GM21528 (cell line): ENCODE results near the gene IL12RB2.
A peak's percentile ranks its signal among the peaks of the same experiment; 100 is the strongest.
"Not testable (repeated sequence)": the region's sequence is repeated elsewhere in the genome, so short reads cannot be mapped to it uniquely, and the experiment has no call there.

ENCODE experiments used
- ATAC-seq: cut with Tn5 transposase; IDR thresholded peaks from one replicate; pipeline ENCODE4 v1.9.1; 2021; ENCODE audit warnings: mild to moderate bottlenecking, moderate library complexity; ENCODE audit not compliant: unreplicated experiment, low FRiP score

Gene IL12RB2

DNA sequence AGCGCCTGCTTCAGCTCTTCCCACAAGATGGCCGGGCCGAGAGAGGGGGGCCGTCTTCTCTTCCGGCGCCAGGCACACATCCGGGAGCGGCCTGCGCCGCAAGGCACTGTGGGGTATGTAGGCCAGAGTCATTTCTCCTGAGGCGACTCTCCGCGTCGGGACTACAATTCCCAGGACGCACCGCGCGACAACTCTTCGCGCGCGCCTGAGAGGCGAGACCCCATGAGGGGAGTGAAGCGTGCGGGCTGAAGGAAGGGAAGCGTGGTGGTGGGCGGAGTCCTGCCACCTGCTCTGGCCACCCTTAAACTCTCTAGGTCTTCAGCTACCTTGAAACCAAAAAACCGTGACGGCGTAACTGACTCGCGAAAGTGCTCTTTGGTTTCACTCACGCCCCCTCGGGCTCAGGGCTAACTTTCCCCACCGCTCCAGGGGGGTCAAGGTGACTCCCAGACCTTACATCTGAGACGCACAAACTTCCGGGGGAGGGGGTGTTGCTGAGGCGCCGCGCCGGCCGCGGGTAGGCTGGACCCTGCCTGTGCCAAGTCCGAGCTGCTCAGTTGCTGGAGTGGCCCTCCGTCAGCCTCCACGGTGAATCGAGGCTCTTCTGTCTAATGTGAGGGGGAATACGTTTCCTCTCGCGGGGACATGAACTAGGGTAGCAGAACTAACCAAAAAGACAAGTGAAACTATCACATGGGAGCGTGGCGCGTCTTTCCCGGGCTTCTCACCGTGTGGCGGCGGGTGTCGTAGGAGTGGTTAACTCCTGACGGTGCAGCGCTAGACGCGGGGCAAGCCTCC is 122.9 kb downstream of the IL12RB2 start, which contains the start of gene SERBP1:
Gene SERBP1 (minus strand): TSS at position 45 of the 798 bp plus-strand sequence. CDS start 102 bp downstream, outside the sequence.
- peak; percentile 92 for ATAC-seq

DNA sequence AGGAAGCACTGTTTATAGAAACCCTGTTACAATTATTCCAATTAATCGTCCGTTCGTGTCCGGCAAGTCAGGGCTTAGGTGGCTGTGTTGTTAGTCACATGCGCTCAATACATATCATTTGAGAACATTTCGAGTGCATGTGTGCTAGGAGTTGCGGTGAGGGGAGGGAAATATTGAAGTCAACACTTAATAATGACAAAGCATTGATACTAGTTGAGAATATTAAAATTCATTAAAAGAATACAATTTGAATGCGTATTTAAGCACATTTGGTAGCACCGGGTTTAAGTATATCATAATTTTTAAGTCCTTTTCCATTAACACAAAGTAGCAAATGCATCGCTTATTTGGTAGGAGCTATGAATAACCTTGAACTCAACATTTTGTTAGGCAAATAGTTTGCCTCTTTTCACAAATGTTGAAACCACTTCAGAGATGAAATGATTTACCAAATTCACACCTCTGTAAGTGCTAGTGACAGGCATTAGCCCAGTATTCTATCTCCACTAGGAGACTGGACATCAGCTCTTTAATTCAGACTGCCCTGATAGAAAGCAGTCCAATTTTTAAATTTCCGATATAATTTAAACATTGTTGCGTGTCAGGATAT is 123.6 kb downstream of the IL12RB2 start:
- no peak for ATAC-seq

- no peak for ATAC-seq
Observed at GRCh38 chr1:67431869-67432578, 124.4 kb downstream of the IL12RB2 start.

DNA sequence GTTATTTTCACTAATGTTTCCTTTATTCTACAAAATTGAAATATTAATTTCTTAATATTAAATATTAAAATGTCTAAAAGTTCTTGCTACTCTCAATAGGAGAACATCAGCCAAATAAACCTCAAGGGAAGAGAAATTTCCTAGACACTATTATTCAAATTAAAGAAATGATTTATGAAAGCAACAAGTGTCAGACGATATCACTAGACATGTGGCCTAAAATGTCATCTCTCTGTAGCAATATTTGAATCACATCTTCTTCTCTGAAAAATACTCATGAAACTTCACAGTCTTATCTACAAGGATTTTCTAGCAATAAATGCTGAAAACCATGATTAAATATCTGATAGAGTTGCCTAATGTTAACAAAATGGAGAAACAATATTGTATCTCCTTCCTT is 125.1 kb downstream of the IL12RB2 start:
- ATAC-seq, result no peak

- ATAC-seq, result no peak
Observed at GRCh38 chr1:67433837-67434236, 126.2 kb downstream of the IL12RB2 start.

- ATAC-seq, result no peak
Observed at GRCh38 chr1:67434491-67434890, 126.8 kb downstream of the IL12RB2 start.

DNA sequence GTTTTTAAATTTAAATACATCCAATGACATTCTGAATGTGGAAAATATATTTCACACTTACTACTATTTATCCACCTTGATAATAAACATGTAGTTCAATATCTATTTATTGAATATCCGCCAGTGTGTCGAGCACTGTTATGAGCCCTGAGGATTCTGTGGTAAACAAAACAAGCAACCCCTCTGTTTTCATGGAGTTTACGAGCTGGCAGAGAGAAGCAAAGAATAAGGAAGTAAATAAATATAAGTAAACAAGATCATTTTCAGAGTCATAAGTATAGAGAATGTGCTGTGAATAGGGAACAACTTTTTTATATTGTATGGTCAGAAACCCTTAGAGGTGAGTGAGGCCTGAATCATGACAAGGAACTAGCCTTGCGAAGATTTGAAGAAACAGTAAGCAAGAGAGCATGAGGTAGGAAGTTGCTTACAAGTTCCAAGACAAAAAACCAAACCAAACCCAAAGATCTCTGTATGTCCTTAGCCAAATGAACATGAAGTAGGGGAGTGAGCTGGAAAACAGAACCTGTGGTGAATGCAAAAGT is 128.9 kb downstream of the IL12RB2 start:
- no peak for ATAC-seq

- no peak for ATAC-seq
Observed at GRCh38 chr1:67437961-67438360, 130.3 kb downstream of the IL12RB2 start.

- ATAC-seq, result no peak
Observed at GRCh38 chr1:67439277-67440029, 131.8 kb downstream of the IL12RB2 start.

DNA sequence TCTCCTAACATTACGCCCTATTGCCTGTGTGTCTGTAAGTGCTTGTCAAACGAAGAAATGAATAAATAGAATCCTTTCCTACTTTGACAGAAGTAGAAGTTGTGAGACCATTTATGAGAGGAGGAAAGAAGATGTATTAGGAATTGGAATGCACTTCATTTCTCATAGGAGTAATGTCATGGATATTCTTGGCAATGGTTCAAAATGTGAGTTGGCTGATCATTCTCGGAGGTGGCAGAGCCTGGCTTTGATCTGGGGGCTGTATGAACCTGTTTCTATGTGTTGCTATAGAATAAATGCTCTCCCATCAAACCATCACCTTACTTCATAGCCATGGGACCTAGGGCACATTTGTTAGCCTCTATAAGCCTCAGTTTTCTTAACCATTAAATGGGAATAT is 132.7 kb downstream of the IL12RB2 start:
- ATAC-seq, result no peak

DNA sequence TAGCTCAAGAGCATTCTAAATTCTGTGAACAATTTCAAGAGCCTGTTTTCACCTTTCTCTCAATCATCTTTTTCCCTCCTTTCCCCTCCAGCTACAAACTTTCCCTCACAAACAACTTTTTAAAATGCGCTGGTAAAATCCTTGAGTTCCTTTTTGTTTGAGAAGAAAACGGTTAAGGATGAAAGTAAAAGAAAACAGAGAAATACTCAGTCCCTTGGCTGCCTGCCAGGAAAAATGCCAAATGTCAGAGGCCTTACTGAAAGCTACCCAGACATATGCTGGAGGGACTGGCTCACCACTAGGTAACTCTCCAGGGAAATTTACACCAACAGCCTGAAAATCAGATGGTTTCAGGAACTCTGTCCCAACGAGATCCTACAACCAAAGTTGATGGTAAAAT is 133.5 kb downstream of the IL12RB2 start:
- no peak for ATAC-seq

- ATAC-seq, result no peak
Observed at GRCh38 chr1:67441739-67442281, 134.1 kb downstream of the IL12RB2 start.

GRCh38 chr1:67446014-67446413 is 138.3 kb downstream of the IL12RB2 start:
- ATAC-seq, result not testable (repeated sequence)
